ENCODE measurements around the gene MNX1. TPM values are rescaled to one million over a fixed set of nuclear protein-coding genes. Genes with fewer than 3 reads are reported as not detected.

MNX1 gene
- total RNA-seq, 1 donor from 2014 or later, result not detected

DNA sequence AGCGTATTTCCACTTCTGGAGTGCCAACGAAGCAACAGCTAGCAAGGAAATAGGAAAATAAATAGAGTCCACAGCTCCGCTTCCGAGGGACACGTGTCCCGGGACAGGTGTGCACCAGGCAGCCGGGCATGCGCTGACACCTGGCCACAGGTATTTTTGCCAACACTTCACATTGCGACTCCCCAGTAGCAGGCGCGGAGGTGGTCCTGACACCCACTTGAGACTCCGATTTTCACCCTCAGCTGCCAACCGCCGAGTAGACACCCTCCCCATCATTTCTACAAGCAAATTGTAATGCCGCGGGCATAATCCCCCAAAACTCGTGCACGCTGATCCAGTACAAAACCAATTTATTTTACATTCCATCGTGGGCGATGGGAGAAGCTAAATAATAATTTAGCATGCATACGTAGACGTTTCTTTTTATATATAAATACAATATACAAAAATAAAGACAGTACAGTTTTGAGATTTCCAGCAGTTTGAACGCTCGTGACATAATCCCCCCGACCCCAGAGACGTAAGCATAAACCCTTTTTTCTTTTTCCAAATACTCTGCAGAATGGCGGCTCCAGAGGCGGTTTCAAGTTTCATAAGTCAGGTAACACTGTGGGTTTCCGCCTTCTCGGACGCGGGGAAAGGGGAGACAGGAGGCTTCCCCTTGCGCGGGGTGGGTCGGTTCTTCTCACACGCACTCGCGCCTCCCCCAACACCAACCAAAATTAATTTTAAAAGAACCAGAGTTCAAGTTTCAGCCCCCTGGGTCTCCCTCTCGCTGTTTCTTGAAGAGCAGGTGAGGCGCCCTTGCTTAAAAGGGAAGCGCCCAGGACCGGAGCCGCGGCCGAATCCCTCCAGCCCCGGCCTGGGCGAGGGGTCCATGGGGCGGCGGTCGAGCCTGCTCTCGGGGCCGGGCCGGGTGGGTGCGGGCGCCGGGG lies 5.7 kb downstream of the MNX1 start:
- DNase-seq (ENCODE audit: low spot score in 2 of 2) (no peak), FAIRE-seq (no peak)

DNA sequence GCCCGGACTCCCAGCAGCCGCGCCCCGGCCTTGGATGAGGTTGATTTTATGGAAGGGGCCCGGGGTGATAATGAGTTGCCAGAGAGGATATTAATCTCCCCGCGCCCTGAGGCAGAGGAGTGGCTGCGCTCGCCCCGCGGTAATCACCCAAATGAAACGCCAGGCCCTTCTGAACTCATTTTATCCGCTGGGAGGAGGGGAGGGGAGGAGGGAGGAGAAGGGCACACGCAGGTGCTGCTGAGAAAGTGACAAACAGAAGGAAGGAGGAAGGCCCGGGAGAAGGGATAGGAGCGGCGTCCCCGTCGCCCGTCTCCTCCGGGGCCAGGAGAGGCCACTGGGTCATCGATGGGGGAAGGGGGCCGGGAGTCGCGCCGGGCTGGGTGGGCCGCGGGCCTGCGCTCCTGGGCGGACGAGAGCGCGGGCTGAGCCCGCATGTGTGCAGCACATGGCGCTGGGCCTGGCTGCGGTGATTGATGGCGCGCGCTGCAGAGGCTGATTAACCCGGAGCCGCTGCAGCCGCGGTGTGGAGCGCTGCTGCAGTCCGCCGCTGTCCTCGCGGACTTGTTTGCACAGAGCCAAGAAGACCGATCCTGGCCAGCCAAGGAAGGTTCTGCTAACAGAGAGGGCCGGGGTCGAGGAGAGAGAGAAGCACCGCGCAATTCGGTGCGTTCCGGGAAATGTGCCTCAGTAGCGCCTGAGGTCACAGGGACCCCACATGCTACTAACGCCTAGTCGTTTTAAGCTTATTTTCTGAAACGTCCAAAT lies 6.5 kb downstream of the MNX1 start:
- FAIRE-seq, result no peak
- no peak for DNase-seq (ENCODE audit: low spot score in 2 of 2)

DNA sequence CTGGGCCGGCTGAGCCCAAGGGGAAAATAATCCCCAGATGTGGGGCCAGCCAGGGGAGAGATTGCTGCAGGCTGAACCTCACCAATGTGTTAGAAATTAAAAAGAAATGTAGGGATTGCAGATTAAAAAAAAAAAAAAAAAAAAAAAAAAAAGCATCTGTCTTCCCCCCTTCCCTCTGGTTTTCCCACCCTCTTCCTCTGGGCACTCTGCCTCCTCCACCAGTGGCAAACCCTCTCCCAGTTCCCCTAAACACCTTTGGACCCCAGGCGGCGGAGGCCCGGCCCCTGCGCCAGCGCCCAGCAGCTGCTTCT lies 7.1 kb downstream of the MNX1 start:
- DNase-seq (ENCODE audit: low spot score in 2 of 2) (no peak), FAIRE-seq (no peak)

DNA sequence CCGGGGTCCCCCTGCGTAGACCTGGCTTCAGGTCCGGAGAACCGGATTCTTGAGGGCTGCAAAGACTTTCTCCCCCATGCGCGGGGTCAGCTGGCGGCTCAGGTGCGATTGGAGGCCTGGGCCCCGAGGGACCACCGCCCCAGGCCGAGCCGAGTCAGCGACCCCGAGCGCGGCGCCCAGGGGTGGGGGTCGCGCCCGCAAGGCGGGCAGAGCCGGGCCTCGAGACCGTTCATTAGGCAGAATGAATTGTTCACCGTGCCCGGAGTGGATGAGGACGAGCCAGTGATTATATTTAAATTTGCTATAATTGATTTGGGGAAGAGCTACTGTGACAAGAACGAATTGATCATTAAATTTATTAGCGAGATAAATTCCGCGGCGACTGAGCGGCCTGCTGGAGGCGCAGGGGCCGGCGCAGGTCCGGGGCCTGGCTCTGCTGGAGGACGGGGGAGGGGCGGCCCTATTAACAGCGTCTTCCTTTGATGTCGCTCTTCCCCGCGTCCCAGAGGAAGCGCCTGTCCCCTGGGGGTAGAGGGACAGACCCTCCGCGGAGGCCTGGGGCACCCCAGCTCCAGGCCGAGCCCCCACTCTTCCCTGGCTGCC lies 7.5 kb downstream of the MNX1 start:
- FAIRE-seq (no peak), DNase-seq (ENCODE audit: low spot score in 2 of 2) (no peak)

DNA sequence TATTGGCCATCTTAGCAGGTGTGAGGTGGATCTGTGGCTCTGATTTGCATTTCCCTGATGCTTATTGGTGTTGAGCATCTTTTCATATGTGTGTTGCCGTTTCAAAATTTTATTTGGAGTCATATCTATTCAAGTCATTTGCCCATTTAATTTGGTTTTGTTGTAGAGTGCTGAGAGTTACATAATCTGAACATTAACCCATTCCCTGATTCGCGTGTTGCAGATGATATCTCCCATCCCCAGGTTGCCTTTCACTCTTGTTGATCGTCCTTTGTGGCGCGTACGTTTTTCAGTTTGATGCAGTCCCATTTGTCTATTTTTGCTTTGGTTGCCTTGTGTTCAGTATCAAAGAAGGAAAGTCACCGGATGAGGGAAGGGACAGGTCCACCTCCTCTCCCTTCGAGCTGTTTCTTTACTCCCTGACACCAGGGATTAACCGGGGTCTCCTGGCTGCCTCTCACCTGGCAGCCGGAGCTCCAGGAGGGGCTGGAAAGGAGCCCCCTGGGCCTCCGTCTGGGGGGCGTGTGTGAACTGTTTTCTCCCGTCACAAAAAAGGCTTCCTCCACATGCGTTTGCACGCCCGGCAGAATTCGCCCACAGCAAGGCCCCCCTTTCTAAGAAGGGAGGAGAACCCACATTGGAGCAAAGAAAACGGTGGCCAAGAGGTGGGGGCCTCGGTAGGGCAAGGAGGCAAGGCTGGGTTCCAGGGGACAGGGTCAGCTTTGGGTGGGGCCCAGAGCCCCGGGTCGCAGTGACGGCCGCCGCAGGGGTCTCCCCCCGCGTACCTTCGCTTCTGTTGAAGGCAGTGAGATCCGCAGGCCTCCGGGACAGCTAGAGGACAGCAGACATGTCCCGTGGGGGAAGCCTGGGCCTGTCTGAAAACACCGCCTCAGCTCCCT lies 8.3 kb downstream of the MNX1 start:
- DNase-seq (ENCODE audit: low spot score in 2 of 2), result no peak

DNA sequence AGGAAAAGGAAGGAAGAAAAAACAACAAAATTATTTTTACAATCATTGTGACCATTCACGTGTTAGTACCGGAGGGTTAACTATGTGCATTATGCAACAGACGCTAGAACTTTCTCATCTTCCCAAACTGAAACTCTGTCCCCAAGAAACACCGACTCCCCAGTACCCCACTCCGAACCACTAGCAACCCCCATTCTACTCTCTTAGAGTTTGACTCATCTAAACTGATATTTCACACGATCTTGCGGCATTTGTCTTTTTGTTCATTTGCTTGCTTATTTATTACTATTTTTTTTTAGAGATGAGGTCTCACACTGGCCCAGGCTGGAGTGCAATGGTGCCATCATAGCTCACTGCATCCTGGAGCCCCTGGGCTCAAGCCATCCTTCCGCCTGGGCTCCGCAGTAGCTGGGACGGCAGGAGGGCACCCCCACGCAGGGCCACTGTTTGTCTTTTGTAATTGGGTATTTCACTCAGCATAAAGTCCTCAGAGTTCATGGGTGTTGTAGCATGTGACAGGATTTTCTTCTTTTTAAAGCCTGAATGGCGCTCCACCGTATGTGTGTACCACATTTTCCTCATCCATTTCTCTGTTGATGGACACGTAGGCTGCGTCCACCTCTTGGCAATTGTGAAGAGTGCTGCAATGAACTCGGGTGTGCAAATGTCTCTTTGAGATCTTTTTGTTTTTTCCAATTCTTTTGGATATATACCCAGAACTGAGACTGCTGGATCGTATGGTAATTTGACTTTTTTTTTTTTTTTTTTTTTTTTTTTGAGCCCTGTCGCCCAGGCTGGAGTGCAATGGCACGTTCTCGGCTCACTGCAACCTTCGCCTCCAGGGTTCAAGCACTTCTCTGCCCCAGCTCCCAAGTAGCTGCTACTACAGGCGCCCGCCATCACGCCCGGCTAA lies 9.5 kb downstream of the MNX1 start:
- peak in 1 of 2 donors; percentile 17 for DNase-seq (ENCODE audit: low spot score in 2 of 2)
- FAIRE-seq, result no peak

More for the DNA sequence above, 8.3 kb downstream of the MNX1 start:
- FAIRE-seq, result no peak

DNA sequence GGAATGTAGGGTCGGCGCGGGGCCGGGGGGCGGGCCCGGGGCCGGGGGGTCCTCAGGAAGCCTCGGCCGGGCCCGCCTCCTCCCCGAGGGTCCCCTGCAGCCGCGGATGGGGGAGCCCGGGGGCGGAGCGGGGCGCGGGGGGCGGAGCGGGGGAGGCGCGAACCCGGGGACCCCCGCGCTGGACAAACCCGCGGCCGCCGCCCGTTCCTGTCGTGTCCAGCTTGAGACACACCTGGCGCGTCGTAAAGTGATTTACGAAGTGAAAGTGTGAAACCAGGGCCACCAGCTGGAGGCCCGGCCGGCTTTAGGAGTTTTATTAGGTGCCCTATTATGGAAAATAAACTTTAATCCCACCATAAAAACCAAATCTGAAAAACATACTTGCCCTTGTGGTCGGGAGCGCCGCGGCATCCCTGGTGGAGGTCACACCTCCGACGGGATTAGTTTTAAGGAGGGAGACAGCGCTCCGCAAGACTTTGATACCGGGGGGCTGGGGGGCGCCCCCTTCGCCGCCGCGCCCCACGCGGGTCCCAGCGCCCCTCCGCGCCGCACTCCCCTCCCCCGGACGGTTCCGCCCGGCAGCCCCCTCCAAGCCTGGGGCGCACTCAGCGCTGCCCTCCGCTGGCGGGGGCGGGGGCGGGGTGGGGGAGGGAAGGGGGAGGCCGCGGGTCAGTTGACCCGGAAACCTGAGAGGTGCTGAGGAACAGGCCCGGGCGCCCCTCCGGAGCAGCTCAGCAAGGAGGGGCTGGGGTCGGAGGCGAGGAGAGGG lies 10.3 kb downstream of the MNX1 start:
- FAIRE-seq, result no peak
- DNase-seq (ENCODE audit: low spot score in 2 of 2), result peak in 1 of 2 donors; percentile 33

DNA sequence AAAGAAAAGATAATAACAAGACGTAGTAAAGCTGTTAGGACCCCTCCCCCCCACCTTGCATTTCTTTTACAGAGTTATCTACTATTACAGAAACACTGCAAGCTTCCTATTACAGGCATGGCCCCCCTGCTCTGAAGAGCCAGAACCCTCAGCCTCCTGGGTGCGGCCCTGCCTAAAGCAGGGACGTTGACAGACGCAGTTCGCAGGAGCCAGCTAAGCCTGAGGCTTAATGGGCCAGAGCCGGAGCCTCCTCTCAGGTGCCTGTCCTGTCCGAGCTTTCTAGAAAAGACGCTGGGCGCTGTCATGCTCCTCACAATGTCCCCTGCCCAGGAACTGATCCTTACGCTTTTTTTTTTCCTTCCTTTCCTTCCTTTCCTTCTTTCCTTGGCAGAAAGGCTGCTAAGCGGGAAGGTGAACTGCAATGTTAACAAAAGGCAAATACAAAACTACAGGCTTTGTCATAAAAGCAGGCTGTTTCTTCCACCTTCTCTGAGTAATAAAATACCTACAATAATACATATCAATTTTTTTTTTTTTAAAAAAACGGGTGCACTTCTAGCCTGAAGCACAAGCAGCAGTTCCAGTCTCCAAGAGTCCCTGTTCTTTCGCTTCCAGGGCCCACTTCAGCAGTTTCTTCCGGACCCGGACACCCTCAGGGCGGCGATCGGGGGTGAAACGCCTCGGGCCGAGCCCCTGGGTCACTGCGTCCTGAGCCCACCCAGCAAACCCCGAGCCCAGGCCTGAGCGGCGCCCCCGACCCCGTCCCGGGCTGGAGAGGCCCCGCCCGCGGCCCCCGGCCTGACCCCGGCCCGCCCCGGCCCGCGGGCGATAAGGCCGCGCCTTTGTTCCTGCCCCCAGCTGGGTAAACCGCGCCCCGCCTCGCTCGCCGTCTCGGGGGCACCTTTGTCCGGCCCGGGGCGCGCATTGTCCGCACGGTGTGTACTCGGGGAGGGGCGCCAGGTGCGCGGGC lies 11.2 kb downstream of the MNX1 start:
- FAIRE-seq (no peak), DNase-seq (ENCODE audit: low spot score in 2 of 2) (peak in 1 of 2 donors; percentile 44)

DNA sequence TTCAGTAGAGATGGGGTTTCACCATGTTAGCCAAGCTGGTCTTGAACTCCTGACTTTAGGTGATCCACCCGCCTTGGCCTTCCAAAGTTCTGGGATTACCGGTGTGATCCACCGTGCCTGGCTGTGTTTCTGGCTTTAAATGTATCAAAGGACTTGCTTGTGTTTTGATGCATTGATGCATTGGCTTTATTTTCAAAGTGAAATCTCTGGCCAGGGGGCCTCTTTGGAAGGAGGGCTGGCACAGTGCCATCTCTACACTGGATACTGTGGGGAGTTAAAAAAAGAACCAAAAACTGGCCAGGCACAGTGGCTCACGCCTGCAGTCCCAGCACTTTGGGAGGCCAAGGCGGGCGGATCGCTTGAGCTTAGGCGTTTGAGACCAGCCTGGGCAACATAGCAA lies 16.0 kb downstream of the MNX1 start:
- DNase-seq (ENCODE audit: low spot score in 2 of 2) (no peak), FAIRE-seq (no peak)

DNA sequence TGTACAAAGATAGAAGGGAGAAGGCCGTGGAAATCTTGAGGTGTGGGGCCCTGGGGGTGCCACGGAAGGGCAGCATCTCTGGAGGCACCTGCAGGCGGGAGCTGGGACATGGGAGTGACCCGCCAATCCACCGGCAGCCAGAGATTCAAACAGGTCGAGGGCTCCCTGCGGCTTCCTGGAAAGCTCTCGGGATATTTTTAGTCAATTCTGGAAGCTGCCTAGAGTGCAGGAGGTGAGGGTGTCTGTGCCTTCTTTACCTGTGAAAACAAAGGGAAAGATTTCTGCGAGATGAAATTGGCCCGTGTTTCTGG lies 16.6 kb downstream of the MNX1 start:
- no peak for FAIRE-seq
- DNase-seq (ENCODE audit: low spot score in 2 of 2), result no peak

DNA sequence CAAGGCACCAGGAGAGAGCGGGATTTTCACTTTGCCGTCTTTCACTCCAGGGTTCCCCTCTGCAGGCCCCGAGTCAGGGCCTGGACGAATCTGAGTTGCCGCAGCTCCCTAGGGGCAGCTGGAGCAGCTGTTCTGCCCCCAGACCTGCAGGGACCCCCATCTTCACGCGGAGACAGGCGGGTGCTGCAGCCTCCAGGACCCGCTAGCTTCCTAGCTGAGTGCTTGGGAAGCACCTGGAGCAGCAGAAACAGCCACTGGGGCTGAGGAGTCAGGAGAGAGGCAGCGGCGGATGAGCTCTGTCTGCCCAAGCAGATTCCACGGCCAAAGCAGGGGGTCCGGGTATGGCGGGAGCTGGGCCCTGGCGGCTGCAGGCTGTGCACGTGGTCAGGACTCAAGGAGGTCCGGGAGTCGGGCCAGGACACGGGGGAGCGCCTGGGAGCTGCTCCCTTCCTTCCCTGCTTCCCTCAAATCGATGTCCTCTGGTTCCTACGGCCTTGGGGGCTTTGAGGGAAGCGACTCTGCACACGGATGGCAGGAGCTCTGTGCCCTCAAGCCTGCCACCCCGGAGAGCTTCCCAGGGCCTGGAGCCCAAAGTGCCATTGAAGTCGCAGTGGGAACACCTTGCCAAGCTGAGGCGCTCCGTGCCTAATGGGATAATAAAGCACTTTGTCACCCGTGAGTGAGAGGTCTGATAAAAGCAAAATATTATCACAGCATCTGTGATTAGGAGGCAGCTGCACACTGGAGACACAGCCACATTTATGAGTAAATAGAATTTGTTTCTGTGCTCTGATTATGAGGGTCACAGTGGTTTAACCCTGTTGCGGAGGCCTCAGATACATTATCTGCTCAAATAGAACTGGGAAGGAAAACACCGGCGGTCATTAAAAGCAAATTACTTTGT lies 17.2 kb downstream of the MNX1 start:
- FAIRE-seq, result no peak
- no peak for DNase-seq (ENCODE audit: low spot score in 2 of 2)

DNA sequence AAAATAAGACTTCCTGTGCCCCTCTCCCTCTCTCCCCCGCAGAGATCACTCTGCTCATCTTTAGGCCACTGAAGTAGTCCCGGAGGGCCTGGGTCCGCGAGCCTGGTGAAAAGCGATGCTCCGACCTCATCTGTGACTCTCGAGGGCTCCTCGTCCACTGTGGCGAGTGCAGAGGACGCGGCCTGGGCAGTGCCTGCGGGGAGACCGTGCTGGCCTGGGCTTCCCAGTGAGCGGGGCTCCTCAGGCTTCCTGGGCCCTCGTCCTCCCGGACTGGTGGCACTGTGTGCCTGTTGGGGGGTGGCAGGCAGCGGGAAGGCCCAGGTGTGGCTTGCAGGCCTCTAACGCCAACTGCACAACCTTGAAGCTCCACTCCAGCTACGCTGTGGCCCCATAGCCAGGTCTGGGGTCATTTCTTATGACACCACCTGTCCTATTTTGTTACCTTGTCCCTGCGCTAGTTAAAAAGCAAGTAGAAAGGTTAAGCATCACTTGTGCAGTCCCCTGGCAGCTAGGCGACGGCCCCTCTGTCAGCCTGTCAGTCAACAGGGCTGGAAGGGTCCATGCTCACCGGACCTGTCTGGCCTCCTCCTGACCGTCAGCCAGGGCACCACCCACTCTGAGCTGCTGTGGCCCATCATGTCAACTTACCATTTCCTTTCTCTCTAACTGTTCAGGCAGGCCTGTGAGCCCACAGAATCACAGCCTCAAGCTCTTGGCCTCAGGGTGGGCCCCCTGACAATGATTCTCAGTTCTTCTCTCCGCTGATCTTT lies 20.5 kb downstream of the MNX1 start:
- FAIRE-seq (no peak), DNase-seq (ENCODE audit: low spot score in 2 of 2) (no peak)

DNA sequence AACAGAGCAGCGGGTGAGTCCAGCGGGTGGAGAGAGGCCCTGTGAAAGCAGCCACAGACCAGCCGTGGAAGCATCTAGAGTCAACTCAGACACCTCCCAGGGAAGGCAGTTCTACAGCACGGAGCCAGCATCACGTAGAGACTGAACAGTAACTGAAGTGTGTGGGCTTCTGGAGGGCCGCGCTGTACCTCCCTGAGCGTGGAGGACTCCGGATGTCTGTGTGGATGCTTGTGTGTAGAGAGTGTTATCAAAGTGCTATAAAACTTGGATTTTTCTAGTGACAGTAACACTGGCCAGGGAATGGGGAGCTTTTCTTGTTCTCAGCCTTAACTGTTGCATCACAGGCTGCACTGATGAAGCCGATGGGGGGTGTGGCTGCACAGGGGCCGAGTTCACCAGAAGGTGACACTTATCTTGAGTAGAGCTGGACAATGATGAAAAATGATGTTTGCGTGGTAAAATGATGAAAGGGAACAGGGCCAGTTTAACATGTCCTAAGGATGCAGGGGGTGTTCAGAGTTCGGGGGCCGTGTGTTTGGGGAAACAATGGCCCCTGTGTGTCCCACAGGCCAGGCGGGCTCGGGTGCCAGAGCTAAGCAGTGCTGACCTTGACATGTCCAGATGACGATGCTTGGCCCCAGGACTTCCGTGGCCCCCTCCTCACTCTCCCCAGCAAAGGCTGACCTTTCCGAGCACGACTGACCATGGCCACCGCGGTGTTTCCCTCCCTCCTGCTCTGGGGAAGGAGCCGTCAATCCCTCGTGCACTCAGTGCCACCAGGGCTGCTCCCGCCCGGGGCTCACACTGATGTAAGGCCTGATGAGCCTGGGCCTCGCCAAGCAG lies 21.9 kb downstream of the MNX1 start:
- DNase-seq (ENCODE audit: low spot score in 2 of 2) (no peak), FAIRE-seq (no peak)

DNA sequence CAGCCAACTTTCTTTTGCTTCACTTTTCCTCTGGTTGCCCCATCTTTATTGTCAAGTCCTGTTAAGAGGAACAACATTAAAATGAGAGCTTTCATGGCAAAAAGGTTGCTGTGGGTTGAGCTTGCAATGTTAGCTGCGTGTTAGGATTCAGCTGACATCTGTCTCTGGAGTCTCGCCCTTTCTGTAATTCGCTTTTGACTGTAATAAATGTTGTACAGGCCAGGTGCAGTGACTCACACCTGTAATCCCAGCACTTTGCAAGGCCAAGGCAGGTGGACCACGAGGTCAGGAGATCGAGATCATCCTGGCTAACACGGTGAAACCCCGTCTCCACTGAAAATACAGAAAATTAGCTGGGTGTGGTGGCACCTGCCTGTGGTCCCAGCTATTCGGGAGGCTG lies 24.1 kb downstream of the MNX1 start:
- no peak for FAIRE-seq
- no peak for DNase-seq (ENCODE audit: low spot score in 2 of 2)

Measured in frontal cortex (tissue), 4 donors.